ENCODE measurements around the gene RAI2.

RAI2 gene

DNA sequence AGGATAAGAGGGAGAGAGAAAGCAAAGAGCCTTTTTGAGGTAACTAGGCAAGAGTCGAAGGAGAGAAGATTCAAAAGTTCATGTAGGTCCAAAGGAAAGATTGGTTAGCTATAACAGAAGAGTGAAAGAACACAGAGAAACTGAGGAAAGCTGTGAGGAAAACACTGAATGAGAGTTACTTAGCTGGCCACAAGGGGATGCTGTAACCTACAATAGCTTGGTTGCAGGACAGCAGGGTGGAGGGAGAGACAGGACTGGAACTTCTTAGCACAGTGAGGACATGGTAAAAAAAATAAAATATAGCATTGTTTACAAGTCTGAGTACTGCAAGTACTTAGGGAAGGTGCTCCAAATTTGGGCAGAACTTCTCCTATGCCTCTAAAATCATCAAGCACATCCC is 48.3 kb downstream of the RAI2 start:
- CTCF ChIA-PET = interaction anchor here (0.5 to 3.2 kb wide), 23 partner anchors 9 to 914 kb away, joined by 3 to 21 read pairs (median 4); no protein-coding TSS in a partner anchor
- POLR2A ChIA-PET = no interaction called here
- Histone ChIP-seq H3K4me1 (ENCODE audit: control insufficient read depth, insufficient read depth, low read length) (no peaks in the 10 kb centered on the region), H3K27ac (ENCODE audit: extremely low read depth, low read depth, low read length) (no peak overlapping the region), H3K9me3 (ENCODE audit: control insufficient read depth, insufficient read depth, low read depth, low read length) (no peaks in the 10 kb centered on the region), H3K4me3 (ENCODE audit: low read depth, low read length) (no peak overlapping the region), H3K36me3 (ENCODE audit: control insufficient read depth in 2 of 2, insufficient read depth in 1 of 2, low read length in 2 of 2) (no peaks in the 10 kb centered on the region)
- TF ChIP-seq, protein P1, sequence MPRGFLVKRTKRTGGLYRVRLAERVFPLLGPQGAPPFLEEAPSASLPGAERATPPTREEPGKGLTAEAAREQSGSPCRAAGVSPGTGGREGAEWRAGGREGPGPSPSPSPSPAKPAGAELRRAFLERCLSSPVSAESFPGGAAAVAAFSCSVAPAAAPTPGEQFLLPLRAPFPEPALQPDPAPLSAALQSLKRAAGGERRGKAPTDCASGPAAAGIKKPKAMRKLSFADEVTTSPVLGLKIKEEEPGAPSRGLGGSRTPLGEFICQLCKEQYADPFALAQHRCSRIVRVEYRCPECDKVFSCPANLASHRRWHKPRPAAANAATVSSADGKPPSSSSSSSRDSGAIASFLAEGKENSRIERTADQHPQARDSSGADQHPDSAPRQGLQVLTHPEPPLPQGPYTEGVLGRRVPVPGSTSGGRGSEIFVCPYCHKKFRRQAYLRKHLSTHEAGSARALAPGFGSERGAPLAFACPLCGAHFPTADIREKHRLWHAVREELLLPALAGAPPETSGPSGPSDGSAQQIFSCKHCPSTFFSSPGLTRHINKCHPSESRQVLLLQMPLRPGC (tag by site-specific recombination; IDR thresholded peaks at IDR 0.05) = no peak
- TF ChIP-seq, protein P2, sequence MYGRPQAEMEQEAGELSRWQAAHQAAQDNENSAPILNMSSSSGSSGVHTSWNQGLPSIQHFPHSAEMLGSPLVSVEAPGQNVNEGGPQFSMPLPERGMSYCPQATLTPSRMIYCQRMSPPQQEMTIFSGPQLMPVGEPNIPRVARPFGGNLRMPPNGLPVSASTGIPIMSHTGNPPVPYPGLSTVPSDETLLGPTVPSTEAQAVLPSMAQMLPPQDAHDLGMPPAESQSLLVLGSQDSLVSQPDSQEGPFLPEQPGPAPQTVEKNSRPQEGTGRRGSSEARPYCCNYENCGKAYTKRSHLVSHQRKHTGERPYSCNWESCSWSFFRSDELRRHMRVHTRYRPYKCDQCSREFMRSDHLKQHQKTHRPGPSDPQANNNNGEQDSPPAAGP (tag by site-specific recombination; IDR thresholded peaks at IDR 0.05) = no peak
- peak; percentile 59 for TF ChIP-seq ZNF341 (tag by site-specific recombination; IDR thresholded peaks at IDR 0.05; ENCODE audit: low read depth)
- TF ChIP-seq, protein P3, sequence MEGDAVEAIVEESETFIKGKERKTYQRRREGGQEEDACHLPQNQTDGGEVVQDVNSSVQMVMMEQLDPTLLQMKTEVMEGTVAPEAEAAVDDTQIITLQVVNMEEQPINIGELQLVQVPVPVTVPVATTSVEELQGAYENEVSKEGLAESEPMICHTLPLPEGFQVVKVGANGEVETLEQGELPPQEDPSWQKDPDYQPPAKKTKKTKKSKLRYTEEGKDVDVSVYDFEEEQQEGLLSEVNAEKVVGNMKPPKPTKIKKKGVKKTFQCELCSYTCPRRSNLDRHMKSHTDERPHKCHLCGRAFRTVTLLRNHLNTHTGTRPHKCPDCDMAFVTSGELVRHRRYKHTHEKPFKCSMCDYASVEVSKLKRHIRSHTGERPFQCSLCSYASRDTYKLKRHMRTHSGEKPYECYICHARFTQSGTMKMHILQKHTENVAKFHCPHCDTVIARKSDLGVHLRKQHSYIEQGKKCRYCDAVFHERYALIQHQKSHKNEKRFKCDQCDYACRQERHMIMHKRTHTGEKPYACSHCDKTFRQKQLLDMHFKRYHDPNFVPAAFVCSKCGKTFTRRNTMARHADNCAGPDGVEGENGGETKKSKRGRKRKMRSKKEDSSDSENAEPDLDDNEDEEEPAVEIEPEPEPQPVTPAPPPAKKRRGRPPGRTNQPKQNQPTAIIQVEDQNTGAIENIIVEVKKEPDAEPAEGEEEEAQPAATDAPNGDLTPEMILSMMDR (tag by site-specific recombination; IDR thresholded peaks at IDR 0.05) = peak; percentile 69
- no peak for TF ChIP-seq ZNF19 (tag by site-specific recombination; IDR thresholded peaks at IDR 0.05; ENCODE audit: low read depth)
- peak; percentile 74 for TF ChIP-seq ZNF654 (tag by site-specific recombination; IDR thresholded peaks at IDR 0.05; ENCODE audit: low read depth)
- peak; percentile 88; the same call in 1 of the 2 replicates for TF ChIP-seq ZNF2 (tag by site-specific recombination; IDR thresholded peaks at IDR 0.05)
- TF ChIP-seq, protein P4, sequence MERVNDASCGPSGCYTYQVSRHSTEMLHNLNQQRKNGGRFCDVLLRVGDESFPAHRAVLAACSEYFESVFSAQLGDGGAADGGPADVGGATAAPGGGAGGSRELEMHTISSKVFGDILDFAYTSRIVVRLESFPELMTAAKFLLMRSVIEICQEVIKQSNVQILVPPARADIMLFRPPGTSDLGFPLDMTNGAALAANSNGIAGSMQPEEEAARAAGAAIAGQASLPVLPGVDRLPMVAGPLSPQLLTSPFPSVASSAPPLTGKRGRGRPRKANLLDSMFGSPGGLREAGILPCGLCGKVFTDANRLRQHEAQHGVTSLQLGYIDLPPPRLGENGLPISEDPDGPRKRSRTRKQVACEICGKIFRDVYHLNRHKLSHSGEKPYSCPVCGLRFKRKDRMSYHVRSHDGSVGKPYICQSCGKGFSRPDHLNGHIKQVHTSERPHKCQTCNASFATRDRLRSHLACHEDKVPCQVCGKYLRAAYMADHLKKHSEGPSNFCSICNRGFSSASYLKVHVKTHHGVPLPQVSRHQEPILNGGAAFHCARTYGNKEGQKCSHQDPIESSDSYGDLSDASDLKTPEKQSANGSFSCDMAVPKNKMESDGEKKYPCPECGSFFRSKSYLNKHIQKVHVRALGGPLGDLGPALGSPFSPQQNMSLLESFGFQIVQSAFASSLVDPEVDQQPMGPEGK (tag by site-specific recombination; IDR thresholded peaks at IDR 0.05) = no peak
- peak; percentile 84 for TF ChIP-seq PRDM1 (tag by site-specific recombination; IDR thresholded peaks at IDR 0.05)

DNA sequence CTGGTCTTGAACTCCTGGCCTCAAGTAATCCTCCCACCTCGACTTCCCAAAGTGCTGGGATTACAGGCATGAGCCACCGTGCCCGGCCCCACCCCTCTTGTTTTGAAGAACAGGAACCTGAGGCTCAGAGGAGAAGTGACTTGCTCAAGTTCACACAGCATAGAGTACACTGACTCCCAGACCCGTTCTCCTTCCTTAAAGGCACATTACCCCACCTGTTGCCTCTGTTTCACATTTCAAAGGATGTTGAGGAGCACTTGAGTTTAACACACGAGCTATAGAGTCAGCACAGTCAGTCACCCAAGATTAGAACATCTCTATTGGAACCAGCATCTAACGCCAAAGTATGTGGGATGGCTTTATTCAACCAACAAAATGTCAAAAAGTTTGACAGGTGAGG is 51.1 kb downstream of the RAI2 start:
- no peaks in the 10 kb centered on the region for H3K9me3 ChIP-seq (ENCODE audit: control insufficient read depth, insufficient read depth, low read depth, low read length)
- no peak overlapping the region for H3K27ac ChIP-seq (ENCODE audit: extremely low read depth, low read depth, low read length)
- CTCF ChIA-PET = interaction anchor here (0.6 to 2.3 kb wide), 2 partner anchors 21 to 62 kb away, joined by 4 to 5 read pairs; no protein-coding TSS in a partner anchor
- H3K4me1 ChIP-seq (ENCODE audit: control insufficient read depth, insufficient read depth, low read length) = no peaks in the 10 kb centered on the region
- no peak overlapping the region for H3K4me3 ChIP-seq (ENCODE audit: low read depth, low read length)
- H3K36me3 ChIP-seq (ENCODE audit: control insufficient read depth in 2 of 2, insufficient read depth in 1 of 2, low read length in 2 of 2) = no peaks in the 10 kb centered on the region
- TF ChIP-seq ZNF791 (tag by site-specific recombination; IDR thresholded peaks at IDR 0.05) (no peak), ZNF585B (tag by site-specific recombination; IDR thresholded peaks at IDR 0.05) (no peak), SCRT2 (tag by site-specific recombination; IDR thresholded peaks at IDR 0.05) (peak; percentile 88), ZNF121 (tag by site-specific recombination; IDR thresholded peaks at IDR 0.05) (0 out of 2 replicates have a peak, but pooled peaks have one; percentile 8), ZBTB1 (tag by site-specific recombination; IDR thresholded peaks at IDR 0.05) (no peak), ZNF76 (tag by site-specific recombination; IDR thresholded peaks at IDR 0.05; ENCODE audit: borderline replicate concordance, low read depth) (no peak), SCRT1 (tag by site-specific recombination; IDR thresholded peaks at IDR 0.05; ENCODE audit: borderline replicate concordance) (peak; percentile 63), ZNF433 (tag by site-specific recombination; IDR thresholded peaks at IDR 0.05; ENCODE audit: low read depth) (no peak), WT1 (tag by site-specific recombination; IDR thresholded peaks at IDR 0.05) (no peak)
- TF ChIP-seq, protein P5, sequence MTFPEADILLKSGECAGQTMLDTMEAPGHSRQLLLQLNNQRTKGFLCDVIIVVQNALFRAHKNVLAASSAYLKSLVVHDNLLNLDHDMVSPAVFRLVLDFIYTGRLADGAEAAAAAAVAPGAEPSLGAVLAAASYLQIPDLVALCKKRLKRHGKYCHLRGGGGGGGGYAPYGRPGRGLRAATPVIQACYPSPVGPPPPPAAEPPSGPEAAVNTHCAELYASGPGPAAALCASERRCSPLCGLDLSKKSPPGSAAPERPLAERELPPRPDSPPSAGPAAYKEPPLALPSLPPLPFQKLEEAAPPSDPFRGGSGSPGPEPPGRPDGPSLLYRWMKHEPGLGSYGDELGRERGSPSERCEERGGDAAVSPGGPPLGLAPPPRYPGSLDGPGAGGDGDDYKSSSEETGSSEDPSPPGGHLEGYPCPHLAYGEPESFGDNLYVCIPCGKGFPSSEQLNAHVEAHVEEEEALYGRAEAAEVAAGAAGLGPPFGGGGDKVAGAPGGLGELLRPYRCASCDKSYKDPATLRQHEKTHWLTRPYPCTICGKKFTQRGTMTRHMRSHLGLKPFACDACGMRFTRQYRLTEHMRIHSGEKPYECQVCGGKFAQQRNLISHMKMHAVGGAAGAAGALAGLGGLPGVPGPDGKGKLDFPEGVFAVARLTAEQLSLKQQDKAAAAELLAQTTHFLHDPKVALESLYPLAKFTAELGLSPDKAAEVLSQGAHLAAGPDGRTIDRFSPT (tag by site-specific recombination; IDR thresholded peaks at IDR 0.05) = no peak
- TF ChIP-seq, protein P6, sequence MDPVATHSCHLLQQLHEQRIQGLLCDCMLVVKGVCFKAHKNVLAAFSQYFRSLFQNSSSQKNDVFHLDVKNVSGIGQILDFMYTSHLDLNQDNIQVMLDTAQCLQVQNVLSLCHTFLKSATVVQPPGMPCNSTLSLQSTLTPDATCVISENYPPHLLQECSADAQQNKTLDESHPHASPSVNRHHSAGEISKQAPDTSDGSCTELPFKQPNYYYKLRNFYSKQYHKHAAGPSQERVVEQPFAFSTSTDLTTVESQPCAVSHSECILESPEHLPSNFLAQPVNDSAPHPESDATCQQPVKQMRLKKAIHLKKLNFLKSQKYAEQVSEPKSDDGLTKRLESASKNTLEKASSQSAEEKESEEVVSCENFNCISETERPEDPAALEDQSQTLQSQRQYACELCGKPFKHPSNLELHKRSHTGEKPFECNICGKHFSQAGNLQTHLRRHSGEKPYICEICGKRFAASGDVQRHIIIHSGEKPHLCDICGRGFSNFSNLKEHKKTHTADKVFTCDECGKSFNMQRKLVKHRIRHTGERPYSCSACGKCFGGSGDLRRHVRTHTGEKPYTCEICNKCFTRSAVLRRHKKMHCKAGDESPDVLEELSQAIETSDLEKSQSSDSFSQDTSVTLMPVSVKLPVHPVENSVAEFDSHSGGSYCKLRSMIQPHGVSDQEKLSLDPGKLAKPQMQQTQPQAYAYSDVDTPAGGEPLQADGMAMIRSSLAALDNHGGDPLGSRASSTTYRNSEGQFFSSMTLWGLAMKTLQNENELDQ (tag by site-specific recombination; IDR thresholded peaks at IDR 0.05; ENCODE audit: low read depth) = no peak
- TF ChIP-seq, protein P7, sequence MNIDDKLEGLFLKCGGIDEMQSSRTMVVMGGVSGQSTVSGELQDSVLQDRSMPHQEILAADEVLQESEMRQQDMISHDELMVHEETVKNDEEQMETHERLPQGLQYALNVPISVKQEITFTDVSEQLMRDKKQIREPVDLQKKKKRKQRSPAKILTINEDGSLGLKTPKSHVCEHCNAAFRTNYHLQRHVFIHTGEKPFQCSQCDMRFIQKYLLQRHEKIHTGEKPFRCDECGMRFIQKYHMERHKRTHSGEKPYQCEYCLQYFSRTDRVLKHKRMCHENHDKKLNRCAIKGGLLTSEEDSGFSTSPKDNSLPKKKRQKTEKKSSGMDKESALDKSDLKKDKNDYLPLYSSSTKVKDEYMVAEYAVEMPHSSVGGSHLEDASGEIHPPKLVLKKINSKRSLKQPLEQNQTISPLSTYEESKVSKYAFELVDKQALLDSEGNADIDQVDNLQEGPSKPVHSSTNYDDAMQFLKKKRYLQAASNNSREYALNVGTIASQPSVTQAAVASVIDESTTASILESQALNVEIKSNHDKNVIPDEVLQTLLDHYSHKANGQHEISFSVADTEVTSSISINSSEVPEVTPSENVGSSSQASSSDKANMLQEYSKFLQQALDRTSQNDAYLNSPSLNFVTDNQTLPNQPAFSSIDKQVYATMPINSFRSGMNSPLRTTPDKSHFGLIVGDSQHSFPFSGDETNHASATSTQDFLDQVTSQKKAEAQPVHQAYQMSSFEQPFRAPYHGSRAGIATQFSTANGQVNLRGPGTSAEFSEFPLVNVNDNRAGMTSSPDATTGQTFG (tag by site-specific recombination; IDR thresholded peaks at IDR 0.05; ENCODE audit: borderline replicate concordance) = no peak
- POLR2A ChIA-PET = no interaction called here

Measured in HEK293 (cell line).